ENCODE results near the gene OSM. TPM values are rescaled to one million over a fixed set of nuclear protein-coding genes. Genes with fewer than 3 reads are reported as not detected.

Gene OSM
- total RNA-seq, 8 experiments from 2014 or later: 0.08 to 0.71 (median 0.23) TPM; not detected in 3

- Histone ChIP-seq H3K4me3 (no peak overlapping the region), H3K27ac (no peak overlapping the region), H3K4me1 (replicated peaks in 1 of 2) (peaks cover 52 to 58% of the 10 kb centered on the region in 2 donors)
- in situ Hi-C loops (cut with MboI; ENCODE audit: low pct_unique_long_range_greater_than_20kb in 2 of 9, low sequenced_read_pairs in 9 of 9, unreplicated experiment in 9 of 9): loop anchor here in 1 of 9 experiments (25.0 kb wide), 1 partner anchor 137 kb away; no protein-coding TSS in a partner anchor
- 0 to 100% (median 52%) methylated on average over 1 to 8 of the region's 27 CpGs; no CpG with 5 or more reads in 4 of the 10 experiments for WGBS, 10 experiments
- ATAC-seq (replicated peaks in 6 of 8): peak in 7 of 8 experiments; percentile 5 to 40 (median 15)
These were observed 17.3 kb downstream of the OSM start for GRCh38 chr22:30249049-30250038.

GRCh38 chr22:30248484-30248883, 18.2 kb downstream of the OSM start:
- H3K27ac ChIP-seq: no peak overlapping the region
- 73 to 100% methylated on average over 1 to 2 of the region's 6 CpGs; no CpG with 5 or more reads in 8 of the 10 experiments for WGBS, 10 experiments
- ATAC-seq (replicated peaks in 6 of 8): no peak
- no peak overlapping the region for H3K4me3 ChIP-seq
- peaks cover 46 to 50% of the 10 kb centered on the region in 2 donors for H3K4me1 ChIP-seq (replicated peaks in 1 of 2)
- in situ Hi-C loops (cut with MboI; ENCODE audit: low pct_unique_long_range_greater_than_20kb in 2 of 9, low sequenced_read_pairs in 9 of 9, unreplicated experiment in 9 of 9): loop anchor here in 1 of 9 experiments (25.0 kb wide), 1 partner anchor 136 kb away; no protein-coding TSS in a partner anchor

GRCh38 chr22:30247974-30248373, 18.7 kb downstream of the OSM start:
- no peak overlapping the region for H3K4me3 ChIP-seq
- no peak overlapping the region for H3K27ac ChIP-seq
- in situ Hi-C loops (cut with MboI; ENCODE audit: low pct_unique_long_range_greater_than_20kb in 2 of 9, low sequenced_read_pairs in 9 of 9, unreplicated experiment in 9 of 9): loop anchor here in 1 of 9 experiments (25.0 kb wide), 1 partner anchor 136 kb away; no protein-coding TSS in a partner anchor
- ATAC-seq (replicated peaks in 6 of 8): no peak
- 100% methylated on average over 1 to 2 of the region's 12 CpGs; no CpG with 5 or more reads in 8 of the 10 experiments for WGBS, 10 experiments
- peaks cover 41 to 44% of the 10 kb centered on the region in 2 donors for H3K4me1 ChIP-seq (replicated peaks in 1 of 2)

- H3K4me3 ChIP-seq: no peak overlapping the region
- peaks cover 36 to 40% of the 10 kb centered on the region in 2 donors for H3K4me1 ChIP-seq (replicated peaks in 1 of 2)
- in situ Hi-C loops (cut with MboI; ENCODE audit: low pct_unique_long_range_greater_than_20kb in 2 of 9, low sequenced_read_pairs in 9 of 9, unreplicated experiment in 9 of 9): loop anchor here in 1 of 9 experiments (25.0 kb wide), 1 partner anchor 135 kb away; no protein-coding TSS in a partner anchor
- no peak overlapping the region for H3K27ac ChIP-seq
- 90 to 100% (median 91%) methylated on average over 1 to 4 of the region's 11 CpGs; no CpG with 5 or more reads in 5 of the 10 experiments for WGBS, 10 experiments
- ATAC-seq (replicated peaks in 6 of 8): no peak
These were observed 19.1 kb downstream of the OSM start for GRCh38 chr22:30247561-30247960.

- peak in 1 of 8 experiments; percentile 2 for ATAC-seq (replicated peaks in 6 of 8)
These were observed 19.8 kb downstream of the OSM start for GRCh38 chr22:30246814-30247376.

GRCh38 chr22:30245985-30246813, 20.5 kb downstream of the OSM start, which contains the start of gene LIF:
TSS of gene LIF (minus strand) at chr22:30246759. CDS start at chr22:30246695, 64 bp downstream.
- WGBS, 10 experiments: 0% methylated on average over 1 to 10 of the region's 64 CpGs; no CpG with 5 or more reads in 3 of the 10 experiments

More at GRCh38 chr22:30246814-30247376, 19.8 kb downstream of the OSM start:
- in situ Hi-C loops (cut with MboI; ENCODE audit: low pct_unique_long_range_greater_than_20kb in 2 of 9, low sequenced_read_pairs in 9 of 9, unreplicated experiment in 9 of 9): loop anchor here in 1 of 9 experiments (25.0 kb wide), 1 partner anchor 135 kb away; no protein-coding TSS in a partner anchor
- WGBS, 10 experiments: 0% methylated on average over 1 of the region's 15 CpGs; no CpG with 5 or more reads in 6 of the 10 experiments
- Histone ChIP-seq H3K27ac (no peak overlapping the region), H3K4me1 (replicated peaks in 1 of 2) (peaks cover 33 to 34% of the 10 kb centered on the region in 2 donors), H3K4me3 (peak overlapping the region; percentile 29 to 38 (median 32))

GRCh38 chr22:30245181-30245984, 21.3 kb downstream of the OSM start:
- peak in 5 of 8 experiments; percentile 4 to 11 (median 8) for ATAC-seq (replicated peaks in 6 of 8)

More at GRCh38 chr22:30245985-30246813, 20.5 kb downstream of the OSM start, which contains the start of gene LIF:
- peaks cover 29 to 30% of the 10 kb centered on the region in 2 donors for H3K4me1 ChIP-seq (replicated peaks in 1 of 2)
- H3K4me3 ChIP-seq: peak within 1 kb of the TSS; percentile 29 to 38 (median 32)
- H3K27ac ChIP-seq: no peak within 1 kb of the TSS
- in situ Hi-C loops (cut with MboI; ENCODE audit: low pct_unique_long_range_greater_than_20kb in 2 of 9, low sequenced_read_pairs in 9 of 9, unreplicated experiment in 9 of 9): loop anchor here in 1 of 9 experiments (25.0 kb wide), 1 partner anchor 134 kb away; no protein-coding TSS in a partner anchor
- ATAC-seq (replicated peaks in 6 of 8): peak; percentile 30 to 77 (median 68)

GRCh38 chr22:30244641-30245040, 22.0 kb downstream of the OSM start:
- Histone ChIP-seq H3K4me3 (no peak overlapping the region), H3K4me1 (replicated peaks in 1 of 2) (peaks cover 28 to 29% of the 10 kb centered on the region in 2 donors), H3K27ac (no peak overlapping the region)
- WGBS, 10 experiments: 83 to 91% (median 87%) methylated on average over 2 to 4 of the region's 5 CpGs; no CpG with 5 or more reads in 7 of the 10 experiments
- no peak for ATAC-seq (replicated peaks in 6 of 8)
- in situ Hi-C loops (cut with MboI; ENCODE audit: low pct_unique_long_range_greater_than_20kb in 2 of 9, low sequenced_read_pairs in 9 of 9, unreplicated experiment in 9 of 9): loop anchor here in 1 of 9 experiments (25.0 kb wide), 1 partner anchor 132 kb away; no protein-coding TSS in a partner anchor

More at GRCh38 chr22:30245181-30245984, 21.3 kb downstream of the OSM start:
- Histone ChIP-seq H3K27ac (no peak overlapping the region), H3K4me3 (peak overlapping the region; percentile 29 to 38 (median 32)), H3K4me1 (replicated peaks in 1 of 2) (peaks cover 28 to 29% of the 10 kb centered on the region in 2 donors)
- 0 to 70% methylated on average over 1 to 2 of the region's 15 CpGs; no CpG with 5 or more reads in 8 of the 10 experiments for WGBS, 10 experiments
- in situ Hi-C loops (cut with MboI; ENCODE audit: low pct_unique_long_range_greater_than_20kb in 2 of 9, low sequenced_read_pairs in 9 of 9, unreplicated experiment in 9 of 9): loop anchor here in 1 of 9 experiments (25.0 kb wide), 1 partner anchor 133 kb away; no protein-coding TSS in a partner anchor

GRCh38 chr22:30244066-30244465, 22.6 kb downstream of the OSM start:
- no peak for ATAC-seq (replicated peaks in 6 of 8)
- Histone ChIP-seq H3K4me1 (replicated peaks in 1 of 2) (peaks cover 25 to 31% of the 10 kb centered on the region in 2 donors), H3K4me3 (no peak overlapping the region), H3K27ac (no peak overlapping the region)
- 80 to 93% methylated on average over 3 of the region's 10 CpGs; no CpG with 5 or more reads in 8 of the 10 experiments for WGBS, 10 experiments
- in situ Hi-C loops (cut with MboI; ENCODE audit: low pct_unique_long_range_greater_than_20kb in 2 of 9, low sequenced_read_pairs in 9 of 9, unreplicated experiment in 9 of 9): loop anchor here in 1 of 9 experiments (25.0 kb wide), 1 partner anchor 132 kb away; no protein-coding TSS in a partner anchor

GRCh38 chr22:30243661-30244060, 23.0 kb downstream of the OSM start:
- 82 to 100% (median 96%) methylated on average over 2 to 15 of the region's 22 CpGs; no CpG with 5 or more reads in 5 of the 10 experiments for WGBS, 10 experiments
- Histone ChIP-seq H3K4me1 (replicated peaks in 1 of 2) (peaks cover 25 to 31% of the 10 kb centered on the region in 2 donors), H3K27ac (no peak overlapping the region), H3K4me3 (no peak overlapping the region)
- in situ Hi-C loops (cut with MboI; ENCODE audit: low pct_unique_long_range_greater_than_20kb in 2 of 9, low sequenced_read_pairs in 9 of 9, unreplicated experiment in 9 of 9): loop anchor here in 1 of 9 experiments (25.0 kb wide), 1 partner anchor 131 kb away; no protein-coding TSS in a partner anchor
- ATAC-seq (replicated peaks in 6 of 8): no peak
